Chondrocyte (in vitro differentiated cells): Measurements from ENCODE around the gene MRE11. TPM values are rescaled to one million over a fixed set of nuclear protein-coding genes. Genes with fewer than 3 reads are reported as not detected.

Experiments
- DNase-seq: peaks from one replicate; pipeline ENCODE4 v3.0.0; 2021; ENCODE audit warnings: mixed read lengths, low spot score
- H3K27ac Mint-ChIP-seq: one replicate; pipeline ENCODE4 v1.8.0; 2021; ENCODE audit warnings: mild to moderate bottlenecking, moderate library complexity, mixed read lengths; ENCODE audit not compliant: unreplicated experiment
- H3K27me3 Mint-ChIP-seq: 2 replicates; pipeline ENCODE4 v1.8.0; 2021; ENCODE audit warnings: low read depth, mixed read lengths
- H3K36me3 Mint-ChIP-seq: 2 replicates; pipeline ENCODE4 v1.8.0; 2021; ENCODE audit warnings: low read depth, mixed read lengths
- H3K4me1 Mint-ChIP-seq: 2 replicates; pipeline ENCODE4 v1.8.0; 2021; ENCODE audit warnings: low read depth, mild to moderate bottlenecking, mixed read lengths
- H3K4me3 Mint-ChIP-seq: one replicate; pipeline ENCODE4 v1.8.0; 2021; ENCODE audit warnings: mild to moderate bottlenecking, moderate library complexity, mixed read lengths; ENCODE audit not compliant: unreplicated experiment
- H3K9me3 Mint-ChIP-seq: 2 replicates; pipeline ENCODE4 v1.8.0; 2021; ENCODE audit warnings: low read depth, mixed read lengths
- total RNA-seq: library from RNA; stranded (reverse); gene quantifications from 3 replicates; pipeline ENCODE4 v1.2.1, GENCODE V29; 2021
- TF ChIP-seq, protein P1 (sequence below): fragments of 200-600 bp; sonication (generic); IDR thresholded peaks from 2 replicates; pipeline ENCODE4 v1.5.0; 2021; ENCODE audit warnings: antibody characterized with exemption, mild to moderate bottlenecking, moderate library complexity

The MRE11 gene
- total RNA-seq, 1 donor from 2014 or later: 13.7 TPM

DNA sequence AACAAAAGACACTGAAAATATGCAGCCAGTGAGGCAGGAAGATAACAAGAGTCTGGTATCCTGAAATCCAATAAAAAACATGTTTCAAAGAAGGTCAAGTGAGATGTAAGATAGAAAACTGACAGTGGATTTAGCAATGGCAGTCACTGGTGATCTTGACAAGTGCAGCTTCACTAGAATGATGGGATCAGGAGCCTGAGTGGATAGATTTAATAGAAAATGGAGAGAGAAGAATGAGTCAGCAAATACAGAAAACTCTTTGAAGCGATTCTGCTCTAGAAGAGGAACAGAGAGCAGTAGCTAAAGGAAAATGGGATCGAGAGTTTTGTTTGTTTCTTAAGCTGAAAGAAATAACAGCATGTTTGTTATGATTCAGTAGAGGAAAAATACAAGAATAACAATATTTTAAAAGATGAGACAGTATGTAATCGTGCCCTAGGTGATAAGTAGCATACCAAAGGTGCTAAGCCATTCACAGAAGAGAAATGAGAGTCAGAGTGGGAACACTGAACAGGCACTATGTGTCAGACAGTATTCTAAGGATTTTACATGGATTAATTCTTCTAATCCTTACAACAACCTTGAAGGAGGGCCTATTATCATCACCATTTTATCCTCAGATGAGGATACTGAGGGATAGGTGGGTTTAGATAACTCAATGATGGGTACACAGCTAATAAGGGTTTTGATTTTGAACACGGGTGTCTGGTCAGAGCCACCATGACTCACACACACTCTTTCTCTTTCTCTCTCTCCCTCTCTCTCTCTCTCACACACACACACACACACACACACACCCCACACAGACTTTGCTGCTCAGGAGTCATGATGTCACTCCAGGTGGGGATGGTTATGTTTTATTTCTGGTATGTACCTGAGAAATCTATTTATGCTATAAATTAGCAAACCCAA lies 36.3 kb downstream of the MRE11 start:
- DNase-seq: no peak
- Mint-ChIP-seq H3K36me3 (peaks cover 10% of the 10 kb centered on the region), H3K4me3 (no peak overlapping the region), H3K4me1 (no peaks in the 10 kb centered on the region), H3K27me3 (no peaks in the 10 kb centered on the region), H3K27ac (no peak overlapping the region), H3K9me3 (no peaks in the 10 kb centered on the region)
- TF ChIP-seq, protein P1, sequence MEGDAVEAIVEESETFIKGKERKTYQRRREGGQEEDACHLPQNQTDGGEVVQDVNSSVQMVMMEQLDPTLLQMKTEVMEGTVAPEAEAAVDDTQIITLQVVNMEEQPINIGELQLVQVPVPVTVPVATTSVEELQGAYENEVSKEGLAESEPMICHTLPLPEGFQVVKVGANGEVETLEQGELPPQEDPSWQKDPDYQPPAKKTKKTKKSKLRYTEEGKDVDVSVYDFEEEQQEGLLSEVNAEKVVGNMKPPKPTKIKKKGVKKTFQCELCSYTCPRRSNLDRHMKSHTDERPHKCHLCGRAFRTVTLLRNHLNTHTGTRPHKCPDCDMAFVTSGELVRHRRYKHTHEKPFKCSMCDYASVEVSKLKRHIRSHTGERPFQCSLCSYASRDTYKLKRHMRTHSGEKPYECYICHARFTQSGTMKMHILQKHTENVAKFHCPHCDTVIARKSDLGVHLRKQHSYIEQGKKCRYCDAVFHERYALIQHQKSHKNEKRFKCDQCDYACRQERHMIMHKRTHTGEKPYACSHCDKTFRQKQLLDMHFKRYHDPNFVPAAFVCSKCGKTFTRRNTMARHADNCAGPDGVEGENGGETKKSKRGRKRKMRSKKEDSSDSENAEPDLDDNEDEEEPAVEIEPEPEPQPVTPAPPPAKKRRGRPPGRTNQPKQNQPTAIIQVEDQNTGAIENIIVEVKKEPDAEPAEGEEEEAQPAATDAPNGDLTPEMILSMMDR: no peak

DNA sequence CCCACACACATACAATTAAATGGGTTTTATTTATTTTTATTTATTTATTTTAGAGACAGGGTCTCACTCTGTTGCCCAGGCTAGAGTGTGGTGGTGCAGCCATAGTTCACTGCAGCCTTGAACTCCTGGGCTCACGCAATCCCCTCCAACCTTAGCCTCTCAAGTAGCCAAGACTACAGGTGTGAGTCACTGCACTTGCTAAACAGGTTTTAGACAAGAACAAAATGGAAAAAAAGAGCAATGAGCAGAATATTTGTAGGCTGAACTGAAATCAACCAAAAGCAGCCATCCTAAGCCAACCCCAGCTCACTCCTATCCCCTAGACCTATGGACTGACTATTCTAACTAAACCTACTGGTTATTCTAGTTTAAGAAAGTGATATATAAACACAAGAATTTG lies 37.8 kb downstream of the MRE11 start:
- Mint-ChIP-seq H3K27me3 (no peaks in the 10 kb centered on the region), H3K9me3 (no peaks in the 10 kb centered on the region), H3K4me1 (no peaks in the 10 kb centered on the region), H3K27ac (no peak overlapping the region), H3K4me3 (no peak overlapping the region), H3K36me3 (peaks cover 7% of the 10 kb centered on the region)
- DNase-seq: no peak
- TF ChIP-seq, protein P1: no peak

DNA sequence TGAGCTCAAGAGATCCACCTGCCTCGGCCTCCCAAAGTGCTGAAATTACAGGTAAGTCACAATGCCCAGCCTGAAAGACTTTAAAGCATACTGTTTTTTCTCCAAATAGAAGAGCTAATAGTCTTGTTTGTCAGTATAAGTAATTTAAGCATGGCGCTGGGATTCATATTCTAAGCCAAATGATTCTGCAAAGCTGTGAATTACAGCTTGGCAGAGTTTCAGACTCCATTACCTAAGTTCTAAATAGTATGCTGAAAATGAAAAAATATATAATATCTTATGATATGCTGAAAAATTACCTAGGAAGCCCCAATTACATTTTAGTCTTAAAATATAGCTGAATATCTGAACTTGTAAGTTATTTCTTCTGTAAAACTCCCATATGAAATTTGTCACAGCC lies 39.3 kb downstream of the MRE11 start:
- H3K27me3 Mint-ChIP-seq: no peaks in the 10 kb centered on the region
- TF ChIP-seq, protein P1: no peak
- H3K4me3 Mint-ChIP-seq: no peak overlapping the region
- DNase-seq: no peak
- H3K4me1 Mint-ChIP-seq: no peaks in the 10 kb centered on the region
- no peak overlapping the region for H3K27ac Mint-ChIP-seq
- H3K9me3 Mint-ChIP-seq: no peaks in the 10 kb centered on the region
- H3K36me3 Mint-ChIP-seq: peaks cover 9% of the 10 kb centered on the region

DNA sequence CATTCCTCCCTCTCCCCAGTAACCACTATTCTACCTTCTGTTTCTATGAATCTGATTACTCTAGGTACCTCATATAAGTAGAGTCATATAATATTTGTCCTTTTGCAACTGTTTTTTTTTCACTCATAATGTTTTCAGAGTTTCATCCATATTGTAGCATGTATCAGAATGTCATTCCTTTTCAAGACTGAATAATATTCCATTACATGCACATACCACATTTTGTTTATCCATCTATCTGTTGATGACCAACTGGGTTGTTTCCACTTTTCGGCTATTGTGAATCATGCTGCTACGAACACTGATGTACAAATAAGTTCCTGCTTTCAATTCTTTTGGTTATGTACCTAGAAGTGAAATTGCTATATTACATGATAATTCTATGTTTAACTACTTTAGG lies 40.7 kb downstream of the MRE11 start:
- peaks cover 9% of the 10 kb centered on the region for H3K36me3 Mint-ChIP-seq
- no peak overlapping the region for H3K27ac Mint-ChIP-seq
- H3K9me3 Mint-ChIP-seq: no peaks in the 10 kb centered on the region
- DNase-seq: no peak
- H3K4me1 Mint-ChIP-seq: no peaks in the 10 kb centered on the region
- TF ChIP-seq, protein P1: no peak
- H3K4me3 Mint-ChIP-seq: no peak overlapping the region
- H3K27me3 Mint-ChIP-seq: no peaks in the 10 kb centered on the region

DNA sequence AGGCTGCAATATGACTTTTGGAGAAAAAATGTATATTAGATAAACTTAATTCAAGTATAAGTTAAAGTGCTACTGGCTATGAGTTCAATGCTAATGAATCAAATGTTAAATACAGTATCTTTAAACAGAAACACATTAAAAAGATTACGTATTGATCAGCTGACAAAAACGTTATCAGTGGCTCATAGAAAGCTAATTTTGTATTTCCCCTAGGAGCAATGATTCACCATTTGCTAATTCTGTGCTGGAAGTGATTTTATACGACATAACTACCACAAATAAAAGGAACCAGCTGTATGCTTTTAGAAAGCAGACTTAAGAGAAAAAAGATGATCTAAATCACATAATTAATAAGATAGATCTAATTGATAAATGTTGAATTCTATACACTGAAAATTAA lies 43.6 kb downstream of the MRE11 start:
- H3K36me3 Mint-ChIP-seq: peaks cover 7% of the 10 kb centered on the region
- TF ChIP-seq, protein P1: no peak
- H3K27ac Mint-ChIP-seq: no peak overlapping the region
- no peak for DNase-seq
- H3K9me3 Mint-ChIP-seq: no peaks in the 10 kb centered on the region
- no peaks in the 10 kb centered on the region for H3K27me3 Mint-ChIP-seq
- H3K4me1 Mint-ChIP-seq: no peaks in the 10 kb centered on the region
- no peak overlapping the region for H3K4me3 Mint-ChIP-seq
